PC-9 (cell line): Measurements from ENCODE around the gene IL10RA. TPM values are rescaled to one million over a fixed set of nuclear protein-coding genes. Genes with fewer than 3 reads are reported as not detected.
"Not testable (repeated sequence)": the region's sequence is repeated elsewhere in the genome, so short reads cannot be mapped to it uniquely, and the experiment has no call there.

Experiments
- BruUV-seq: library from RNA; stranded (reverse); fragments of 400-500 nt; replicated peaks from 2 replicates; lab custom pipeline; 2021; lab: Mats Ljungman, UMichigan
- CTCF ChIA-PET: fragments of 300-600 bp; sonication (Branson Sonifier 250); formaldehyde crosslinking; loops from one replicate; lab custom pipeline; 2022; ENCODE audit warnings: antibody characterized with exemption; lab: Charles Lee
- POLR2A ChIA-PET: fragments of 300-600 bp; sonication (Branson Sonifier 250); formaldehyde crosslinking; loops from one replicate; lab custom pipeline; 2022; ENCODE audit warnings: antibody characterized with exemption; ENCODE audit not compliant: unreplicated experiment; lab: Charles Lee
- DNase-seq, 2 experiments: peaks; one replicate each; pipeline versions ENCODE4 v3.0.0 to v3.0.0-alpha.2; 2015 to 2022; ENCODE audit warnings: mixed read lengths in 1 of 2
- H2AFZ ChIP-seq: fragments of 200-600 bp; sonication (generic); 2 replicates; pipeline ENCODE4 v1.8.1; 2017; ENCODE audit warnings: antibody characterized with exemption
- H3F3A ChIP-seq: fragments of 200-600 bp; sonication (generic); 2 replicates; pipeline ENCODE4 v1.8.1; 2017; ENCODE audit warnings: antibody characterized with exemption, mild to moderate bottlenecking, low read depth; ENCODE audit not compliant: insufficient read depth
- H3K27ac ChIP-seq: fragments of 200-600 bp; sonication (generic); 2 replicates; pipeline ENCODE4 v1.6.1; 2016; ENCODE audit warnings: mixed run types
- H3K27me3 ChIP-seq: fragments of 200-600 bp; sonication (generic); 2 replicates; pipeline ENCODE4 v1.6.1; 2016; ENCODE audit warnings: low read depth, mixed run types; ENCODE audit not compliant: insufficient read depth
- H3K36me3 ChIP-seq: fragments of 200-600 bp; sonication (generic); 2 replicates; pipeline ENCODE4 v1.6.1; 2016; ENCODE audit warnings: low read depth, mixed run types
- H3K4me1 ChIP-seq: fragments of 200-600 bp; sonication (generic); replicated peaks from 2 replicates; pipeline ENCODE4 v1.6.1; 2016; ENCODE audit warnings: mixed run types; ENCODE audit not compliant: insufficient read depth
- H3K4me2 ChIP-seq: fragments of 200-600 bp; sonication (generic); 2 replicates; pipeline ENCODE4 v1.6.1; 2017; ENCODE audit warnings: mixed run types
- H3K4me3 ChIP-seq: fragments of 200-600 bp; sonication (generic); 2 replicates; pipeline ENCODE4 v1.6.1; 2016; ENCODE audit warnings: mixed run types
- H3K79me2 ChIP-seq: fragments of 200-600 bp; sonication (generic); 2 replicates; pipeline ENCODE4 v1.6.1; 2017; ENCODE audit warnings: low read depth, mixed run types
- H3K9me2 ChIP-seq: fragments of 200-600 bp; sonication (generic); 2 replicates; pipeline ENCODE4 v1.8.1; 2017; ENCODE audit warnings: mild to moderate bottlenecking; ENCODE audit not compliant: insufficient read depth
- H3K9me3 ChIP-seq: fragments of 200-600 bp; sonication (generic); 2 replicates; pipeline ENCODE4 v1.8.1; 2016; ENCODE audit warnings: low read depth; ENCODE audit not compliant: insufficient read depth
- H4K20me1 ChIP-seq: fragments of 200-600 bp; sonication (generic); 2 replicates; pipeline ENCODE4 v1.8.1; 2017; ENCODE audit not compliant: insufficient read depth
- CTCF ChIP-seq: fragments of 200-600 bp; sonication (generic); conservative IDR thresholded peaks from 2 replicates; pipeline ENCODE4 v1.6.1; 2017; ENCODE audit warnings: mixed run types, antibody characterized with exemption, mild to moderate bottlenecking, moderate library complexity
- EZH2 ChIP-seq: fragments of 200-600 bp; sonication (generic); IDR thresholded peaks from 2 replicates; pipeline ENCODE4 v1.8.0; 2017; ENCODE audit warnings: antibody characterized with exemption, low read depth
- intact Hi-C: fragments of 100-400 bp; cut with micrococcal nuclease; formaldehyde crosslinking; loops from one replicate; pipeline ENCODE4 v1.10.0; 2022; ENCODE audit not compliant: unreplicated experiment
- total RNA-seq: library from RNA; stranded (reverse); gene quantifications from 2 replicates; pipeline ENCODE4 v1.2.3, GENCODE V29; 2021

Gene IL10RA
- total RNA-seq, 1 experiment from 2014 or later: not detected

GRCh38 chr11:118007040-118007439, 20.8 kb downstream of the IL10RA start:
- Histone ChIP-seq H3K4me1 (no peaks in the 10 kb centered on the region), H3K27me3 (peaks cover 58% of the 10 kb centered on the region), H3K36me3 (no peaks in the 10 kb centered on the region), H2AFZ (no peak overlapping the region), H3K4me3 (no peak overlapping the region), H3K27ac (no peak overlapping the region), H3K9me2 (no peaks in the 10 kb centered on the region), H3K9me3 (no peaks in the 10 kb centered on the region), H3F3A (no peaks in the 10 kb centered on the region), H4K20me1 (no peaks in the 10 kb centered on the region), H3K4me2 (no peak overlapping the region), H3K79me2 (no peaks in the 10 kb centered on the region)
- CTCF ChIA-PET: no interaction called here
- TF ChIP-seq EZH2 (no peak), CTCF (no peak)
- POLR2A ChIA-PET: no interaction called here
- no peak for DNase-seq
- BruUV-seq: no TSS peak
- intact Hi-C loops: no loop called here

GRCh38 chr11:118007563-118008270, 21.5 kb downstream of the IL10RA start:
- H3F3A ChIP-seq, H4K20me1 ChIP-seq, H3K4me3 ChIP-seq, CTCF ChIA-PET, H3K9me2 ChIP-seq, H3K27ac ChIP-seq, H3K36me3 ChIP-seq, H3K9me3 ChIP-seq, intact Hi-C loops, H3K4me1 ChIP-seq, POLR2A ChIA-PET, BruUV-seq, H2AFZ ChIP-seq, H3K79me2 ChIP-seq, H3K4me2 ChIP-seq, DNase-seq: not testable (repeated sequence)
- peaks cover 58% of the 10 kb centered on the region for H3K27me3 ChIP-seq

- H3K36me3 ChIP-seq: no peaks in the 10 kb centered on the region
- H3K4me2 ChIP-seq: no peak overlapping the region
- ChIA-PET CTCF (no interaction called here), POLR2A (no interaction called here)
- no peaks in the 10 kb centered on the region for H3K4me1 ChIP-seq
- H3K27me3 ChIP-seq: peaks cover 56% of the 10 kb centered on the region
- no peaks in the 10 kb centered on the region for H3K9me3 ChIP-seq
- intact Hi-C loops: no loop called here
- BruUV-seq: no TSS peak
- H3F3A ChIP-seq: no peaks in the 10 kb centered on the region
- H3K79me2 ChIP-seq: no peaks in the 10 kb centered on the region
- H3K9me2 ChIP-seq: no peaks in the 10 kb centered on the region
- H3K4me3 ChIP-seq: no peak overlapping the region
- H2AFZ ChIP-seq: no peak overlapping the region
- DNase-seq: no peak
- no peak overlapping the region for H3K27ac ChIP-seq
- TF ChIP-seq CTCF (no peak), EZH2 (no peak)
- H4K20me1 ChIP-seq: no peaks in the 10 kb centered on the region
These were observed 22.2 kb downstream of the IL10RA start for GRCh38 chr11:118008271-118008911.
